ACHN (cell line): ENCODE results near the gene SEMA5B.

ENCODE experiments used
- DNase-seq: peaks from one replicate; pipeline ENCODE4 v3.0.0-alpha.2; 2015
- in situ Hi-C: cut with HindIII; loops from 2 replicates; pipeline ENCODE4 v1.10.0; 2017; ENCODE audit warnings: low sequenced_read_pairs, low pct_ligation_motif_present, low pct_unique_long_range_greater_than_20kb

SEMA5B gene

GRCh38 chr3:122984650-122985049 is 42.9 kb downstream of the SEMA5B start:
- no peak for DNase-seq
- in situ Hi-C loops, result no loop called here

GRCh38 chr3:122984007-122984406 is 43.6 kb downstream of the SEMA5B start:
- in situ Hi-C loops, result no loop called here

GRCh38 chr3:122982216-122983185 is 45.1 kb downstream of the SEMA5B start:
- peak; percentile 6 for DNase-seq
- in situ Hi-C loops, result no loop called here

More at GRCh38 chr3:122984007-122984406, 43.6 kb downstream of the SEMA5B start:
- no peak for DNase-seq

GRCh38 chr3:122979211-122979610 is 48.4 kb downstream of the SEMA5B start:
- in situ Hi-C loops, result no loop called here
- no peak for DNase-seq

- no peak for DNase-seq
- in situ Hi-C loops, result no loop called here
These were observed 49.0 kb downstream of the SEMA5B start for GRCh38 chr3:122978569-122978968.

GRCh38 chr3:122977746-122978466 is 49.7 kb downstream of the SEMA5B start:
- DNase-seq, result peak; percentile 95

GRCh38 chr3:122975924-122976293 is 51.7 kb downstream of the SEMA5B start:
- in situ Hi-C loops, result no loop called here
- DNase-seq, result no peak

More at GRCh38 chr3:122977746-122978466, 49.7 kb downstream of the SEMA5B start:
- in situ Hi-C loops, result no loop called here

GRCh38 chr3:122975163-122975923 is 52.2 kb downstream of the SEMA5B start:
- DNase-seq, result peak; percentile 76
- in situ Hi-C loops, result no loop called here

- in situ Hi-C loops, result no loop called here
- peak; percentile 23 for DNase-seq
These were observed 52.8 kb downstream of the SEMA5B start for GRCh38 chr3:122974764-122975162.

- DNase-seq, result no peak
- in situ Hi-C loops, result no loop called here
These were observed 53.5 kb downstream of the SEMA5B start for GRCh38 chr3:122973893-122974615.

- DNase-seq, result no peak
- in situ Hi-C loops, result no loop called here
These were observed 55.4 kb downstream of the SEMA5B start for GRCh38 chr3:122972141-122972540.

GRCh38 chr3:122969585-122970469 is 57.7 kb downstream of the SEMA5B start:
- in situ Hi-C loops, result no loop called here

GRCh38 chr3:122967765-122968164 is 59.8 kb downstream of the SEMA5B start:
- in situ Hi-C loops, result no loop called here
- DNase-seq, result no peak

More at GRCh38 chr3:122969585-122970469, 57.7 kb downstream of the SEMA5B start:
- peak; percentile 62 for DNase-seq

GRCh38 chr3:122967356-122967755 is 60.2 kb downstream of the SEMA5B start:
- in situ Hi-C loops, result no loop called here
- no peak for DNase-seq

- in situ Hi-C loops, result no loop called here
- DNase-seq, result no peak
These were observed 61.5 kb downstream of the SEMA5B start for GRCh38 chr3:122966045-122966444.

GRCh38 chr3:122964811-122965210 is 62.8 kb downstream of the SEMA5B start:
- in situ Hi-C loops, result no loop called here
- DNase-seq, result no peak

- DNase-seq, result no peak
- in situ Hi-C loops, result no loop called here
These were observed 65.4 kb downstream of the SEMA5B start for GRCh38 chr3:122962149-122962548.
